Activated T-helper 1 cell treated with Interleukin-2 at 50 U/mL for 16 hours (primary cell): ENCODE data around the gene DGKD.
A peak's percentile ranks its signal among the peaks of the same experiment; 100 is the strongest.

ENCODE experiments used
- DNase-seq: peaks from one replicate; pipeline ENCODE4 v3.0.0-alpha.2; 2020; ENCODE audit warnings: low read depth

Gene DGKD

DNA sequence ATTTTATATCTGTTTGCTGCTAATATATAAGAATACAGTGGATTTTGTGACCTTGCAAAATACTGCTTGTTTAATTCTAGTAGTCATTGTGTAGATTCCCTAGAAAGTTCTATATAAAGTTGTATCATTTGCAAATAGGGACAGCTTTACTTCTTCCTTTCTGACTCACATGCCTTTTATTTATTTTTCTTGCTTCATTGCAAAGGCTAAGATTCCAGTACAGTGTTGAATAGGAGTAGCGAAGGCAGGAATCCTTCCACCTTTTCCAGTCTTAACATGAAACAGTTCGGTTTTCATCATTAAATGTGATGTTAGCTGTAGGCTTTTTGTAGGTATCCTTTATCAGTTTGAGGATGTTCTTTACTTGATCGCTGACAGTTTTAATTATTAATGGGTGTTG is 58.1 kb downstream of the DGKD start:
- no peak for DNase-seq

GRCh38 chr2:233413046-233413445 is 58.8 kb downstream of the DGKD start:
- no peak for DNase-seq

DNA sequence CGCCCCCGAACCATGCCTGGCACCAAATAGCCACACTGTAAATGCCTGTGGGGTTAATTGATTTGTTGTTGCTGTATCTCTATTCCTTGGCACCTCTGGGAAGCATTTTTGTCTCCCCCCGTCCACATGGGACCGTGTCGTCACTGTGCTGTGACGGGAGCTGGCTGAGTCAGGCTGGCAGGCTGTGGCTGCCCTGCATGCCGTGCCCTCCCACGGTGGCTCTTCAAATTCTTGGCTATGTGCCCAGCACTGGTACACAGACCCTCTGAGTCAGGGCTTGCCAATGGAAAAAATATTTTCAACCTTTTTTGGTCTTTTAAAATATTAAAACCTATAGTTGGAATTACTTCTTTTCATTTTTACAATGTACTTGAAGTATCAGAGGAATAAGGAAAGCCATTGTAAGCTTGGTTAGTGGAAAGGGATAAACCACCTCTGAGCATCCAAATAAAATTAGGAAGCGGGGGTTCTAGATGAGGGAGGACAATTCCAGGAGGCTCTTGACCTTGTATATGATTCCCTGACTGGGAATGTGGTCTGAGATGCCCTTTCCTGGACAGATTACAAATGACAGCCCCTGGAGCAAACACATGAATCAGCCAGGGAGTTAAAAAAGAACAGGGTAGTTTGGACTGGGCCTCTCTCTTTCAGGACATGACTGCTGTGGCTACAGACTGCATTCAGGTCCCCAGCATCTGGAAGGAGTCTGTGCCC is 59.4 kb downstream of the DGKD start:
- DNase-seq, result no peak

- no peak for DNase-seq
These were observed 60.0 kb downstream of the DGKD start for GRCh38 chr2:233414273-233414654.

DNA sequence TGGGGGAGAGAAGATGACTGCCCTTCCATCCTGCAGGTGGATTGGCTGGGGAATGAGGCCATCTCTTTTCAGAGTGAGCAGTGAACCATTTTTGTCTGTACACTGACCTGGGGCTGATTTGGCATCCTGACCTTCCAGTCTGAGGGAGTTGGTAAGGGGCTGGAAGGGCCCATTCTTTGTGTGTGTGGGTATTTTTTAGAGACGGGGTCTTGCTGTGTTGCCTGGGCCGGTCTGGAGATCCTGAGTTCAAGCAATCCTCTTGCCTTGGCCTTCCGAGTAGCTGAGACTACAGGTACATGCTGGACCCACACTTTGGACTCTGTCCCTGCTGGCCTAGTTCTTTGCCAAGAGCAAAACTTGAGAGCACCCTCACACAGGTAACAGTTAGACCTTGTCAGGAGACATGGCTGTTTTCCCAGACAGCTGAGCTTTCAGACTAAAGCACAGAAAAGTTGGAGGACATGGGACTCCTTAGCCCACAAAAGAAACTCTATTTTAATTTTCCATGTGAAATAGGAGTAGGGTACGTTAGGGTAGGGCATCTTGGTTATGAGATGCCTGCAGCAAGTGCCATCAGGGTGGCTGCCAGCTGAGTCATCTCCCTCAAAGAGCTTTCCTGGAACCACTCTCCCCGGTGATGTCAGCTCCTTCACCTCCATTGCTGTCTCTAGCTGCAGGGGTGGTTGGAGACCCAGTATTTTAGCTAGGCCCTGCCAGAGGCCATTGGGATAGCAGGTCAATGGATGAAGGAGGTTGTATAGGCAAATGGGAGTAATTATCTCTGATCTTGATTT is 60.7 kb downstream of the DGKD start:
- no peak for DNase-seq

- no peak for DNase-seq
These were observed 61.9 kb downstream of the DGKD start for GRCh38 chr2:233416199-233416598.

GRCh38 chr2:233416706-233417105 is 62.4 kb downstream of the DGKD start:
- no peak for DNase-seq

DNA sequence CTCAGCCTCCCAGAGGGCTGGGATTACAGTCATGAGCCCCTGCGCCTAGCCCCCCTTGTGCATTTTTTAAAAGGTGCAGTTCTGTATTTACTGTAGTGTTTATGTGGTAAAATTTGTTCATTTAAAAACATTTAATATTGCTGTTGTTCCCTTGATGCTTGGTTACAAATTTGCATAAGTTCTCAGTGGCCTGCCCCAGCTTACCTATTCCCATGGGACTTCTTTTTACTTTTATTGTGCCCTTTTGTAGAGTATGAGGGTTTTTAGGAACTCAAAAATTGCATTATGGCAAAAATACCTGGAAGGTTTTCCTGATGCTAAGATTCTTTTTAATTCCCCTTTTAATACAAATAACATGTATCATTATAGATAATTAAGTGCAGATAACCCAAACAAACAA is 63.0 kb downstream of the DGKD start:
- no peak for DNase-seq

GRCh38 chr2:233418052-233418760 is 63.9 kb downstream of the DGKD start:
- DNase-seq, result no peak

DNA sequence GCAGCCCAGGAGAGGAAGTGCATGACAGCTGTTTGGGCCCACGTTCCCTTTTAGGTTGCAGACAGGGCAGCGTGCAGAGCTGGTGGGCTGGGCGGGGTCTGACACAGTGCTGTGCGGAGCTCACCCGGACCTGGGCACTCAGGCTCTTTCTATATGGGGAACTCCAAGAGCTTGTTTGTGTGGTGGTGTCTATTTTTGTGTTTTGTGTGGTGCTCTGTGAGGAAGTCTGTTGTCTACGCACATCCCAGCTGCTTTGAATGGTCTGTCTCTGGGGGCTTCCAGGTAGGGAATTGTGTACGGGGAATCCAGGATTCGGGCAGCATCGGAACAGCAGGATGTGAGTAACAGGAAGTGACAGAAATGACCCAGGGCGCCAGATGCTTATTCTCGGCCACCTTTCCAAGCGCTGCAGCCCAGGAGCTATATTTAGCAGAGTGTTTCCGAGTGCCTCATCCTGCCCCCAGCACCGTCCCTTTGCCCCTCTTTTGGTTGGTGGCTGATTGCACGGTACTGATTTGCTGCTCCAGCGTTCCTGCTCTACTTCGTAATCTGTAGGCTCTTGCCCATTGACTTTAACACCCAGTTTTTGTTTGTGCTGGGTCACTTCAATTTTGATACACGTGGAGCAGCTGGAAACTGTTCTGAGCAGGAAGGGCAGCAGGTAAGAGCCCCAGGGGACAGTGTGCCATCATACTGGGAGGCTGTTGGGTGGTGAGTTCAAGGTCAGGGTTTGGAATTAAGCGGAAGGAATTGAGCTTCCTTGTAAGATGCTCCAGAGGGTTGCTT is 64.7 kb downstream of the DGKD start:
- DNase-seq, result no peak

- no peak for DNase-seq
These were observed 65.5 kb downstream of the DGKD start for GRCh38 chr2:233419602-233420391.

DNA sequence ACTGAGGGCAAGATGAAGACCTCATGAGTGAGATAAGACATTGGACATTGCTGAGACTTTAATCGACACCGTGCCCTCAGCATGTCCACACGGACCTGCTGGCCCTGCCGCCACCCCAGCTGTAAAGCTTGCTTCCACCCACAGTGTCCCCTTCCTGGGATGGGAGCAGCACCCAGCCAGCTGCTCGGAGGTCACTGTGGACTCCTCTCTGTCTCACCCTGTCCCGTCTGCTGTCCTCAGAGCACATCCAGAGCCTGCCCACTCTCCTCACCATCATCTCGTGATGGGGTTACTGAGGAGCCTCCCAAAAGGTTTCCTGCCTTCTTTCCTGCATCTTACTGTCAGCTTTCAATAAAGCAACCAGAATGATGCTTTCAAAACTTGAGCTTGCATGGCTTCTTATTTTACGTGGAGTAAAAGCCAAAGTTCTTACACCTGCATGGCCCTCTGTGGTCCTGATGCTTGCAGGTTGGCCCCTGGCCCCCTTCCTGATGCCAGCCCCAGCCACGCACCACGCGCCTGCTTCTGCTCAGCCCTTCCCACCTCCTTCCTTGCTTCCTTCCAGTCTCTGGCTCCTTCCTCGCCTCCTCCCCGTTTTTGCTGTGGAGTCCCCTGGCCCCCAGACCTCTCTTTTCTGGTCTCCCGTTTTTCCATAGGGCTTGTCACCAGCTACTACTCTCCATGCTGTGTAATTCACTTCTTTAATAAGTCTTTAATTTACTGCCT is 67.0 kb downstream of the DGKD start:
- no peak for DNase-seq

GRCh38 chr2:233422050-233422639 is 67.9 kb downstream of the DGKD start:
- DNase-seq, result peak; percentile 64

GRCh38 chr2:233422649-233423551 is 68.6 kb downstream of the DGKD start:
- no peak for DNase-seq

DNA sequence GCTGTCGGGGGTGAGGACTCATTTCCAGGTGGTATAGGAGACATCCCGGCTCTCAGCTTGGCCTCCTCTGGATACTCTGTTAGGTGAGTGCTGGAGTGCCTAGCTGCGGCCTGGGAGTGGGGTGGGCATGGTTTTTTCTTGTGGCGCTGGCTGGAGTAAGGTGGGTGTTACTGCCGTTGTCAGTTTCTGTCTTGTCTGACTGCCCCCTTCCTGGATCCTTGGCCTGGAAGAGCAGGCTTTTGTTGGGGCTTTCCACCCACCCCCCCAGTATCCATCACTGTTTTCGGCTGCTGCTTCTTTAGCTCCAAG is 69.2 kb downstream of the DGKD start:
- no peak for DNase-seq

DNA sequence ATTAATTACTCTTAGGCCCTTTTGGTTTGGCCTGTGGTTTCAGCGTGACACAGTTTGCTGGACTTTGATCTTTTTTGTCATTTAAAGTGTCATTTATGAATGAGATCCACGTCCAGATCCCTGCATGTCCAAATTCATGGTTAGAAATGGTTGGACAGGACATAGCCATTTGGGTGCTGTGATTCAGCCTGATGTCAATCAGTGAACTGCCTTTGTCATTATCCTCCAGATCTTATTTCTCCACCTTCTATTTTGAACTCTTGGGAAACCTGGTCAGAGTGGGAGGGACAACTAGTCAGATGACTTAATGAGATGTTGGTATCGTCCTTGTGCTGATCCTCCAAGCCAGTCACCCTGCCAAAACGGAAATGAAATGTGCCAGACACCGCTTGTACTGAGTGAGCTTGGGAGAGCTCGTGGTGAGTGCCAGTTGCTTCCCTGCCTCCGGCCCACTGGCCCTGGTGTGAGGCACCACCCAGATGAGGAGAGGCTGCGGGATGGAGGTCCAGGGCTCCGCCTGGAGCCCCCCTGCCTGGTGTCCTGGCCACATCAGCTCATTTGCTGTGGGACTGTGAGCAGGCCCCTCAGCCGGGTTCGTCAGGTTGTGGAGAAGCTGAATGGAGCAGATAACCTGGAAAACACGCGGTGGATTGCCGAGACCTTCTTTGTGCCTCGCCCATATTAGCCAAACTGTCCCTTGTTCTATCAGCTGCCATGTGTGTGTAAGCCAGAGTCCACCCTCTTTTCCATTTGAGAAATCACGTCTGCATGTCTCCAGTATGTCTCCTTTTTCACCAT is 70.1 kb downstream of the DGKD start:
- DNase-seq, result no peak

DNA sequence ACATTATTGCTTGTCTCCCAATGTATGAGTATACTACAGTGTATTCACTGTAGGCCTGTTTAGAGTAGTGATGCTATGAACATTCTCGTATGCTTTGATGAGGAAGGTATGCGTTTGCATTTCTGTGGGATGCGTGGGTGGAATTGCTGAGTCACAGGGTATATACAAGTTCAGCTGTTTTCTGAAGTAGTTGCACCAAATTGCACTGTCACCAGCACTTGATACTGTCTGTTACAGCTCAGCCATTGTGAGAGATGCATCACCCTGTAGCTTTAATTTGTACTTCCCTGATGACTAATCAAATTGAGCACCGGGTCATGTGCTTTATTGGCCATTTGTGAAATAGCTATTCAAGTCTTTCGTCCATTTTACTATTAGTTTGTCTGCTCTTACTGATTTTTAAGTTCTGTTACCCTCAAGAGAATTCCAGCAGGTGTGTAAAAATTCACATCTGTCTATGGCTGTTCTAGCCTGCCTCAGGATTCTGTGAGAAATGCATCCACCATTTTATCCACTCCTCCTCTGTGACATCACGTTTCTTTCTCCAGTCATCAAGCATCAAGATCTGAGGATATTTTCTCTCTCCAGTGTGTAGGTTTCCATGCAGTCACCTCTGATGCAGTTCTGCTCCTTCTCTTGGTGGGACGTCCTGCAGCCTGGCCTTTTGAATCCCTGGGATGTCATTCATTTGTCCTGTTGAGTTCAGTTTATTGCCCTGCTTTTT is 72.5 kb downstream of the DGKD start:
- DNase-seq, result no peak

GRCh38 chr2:233428008-233428407 is 73.7 kb downstream of the DGKD start:
- no peak for DNase-seq
